HG03108 (cell line): ENCODE results near the gene TCHP.

Experiments
- ATAC-seq: cut with Tn5 transposase; IDR thresholded peaks from one replicate; pipeline ENCODE4 v1.9.1; 2021; ENCODE audit warnings: moderate library complexity; ENCODE audit not compliant: unreplicated experiment

TCHP gene

GRCh38 chr12:109959411-109960093 lies 59.5 kb downstream of the TCHP start:
- no peak for ATAC-seq

GRCh38 chr12:109961201-109961600 lies 61.1 kb downstream of the TCHP start:
- no peak for ATAC-seq

GRCh38 chr12:109961612-109962011 lies 61.5 kb downstream of the TCHP start:
- ATAC-seq, result no peak

GRCh38 chr12:109962398-109962797 lies 62.3 kb downstream of the TCHP start:
- ATAC-seq, result no peak

GRCh38 chr12:109963330-109963729 lies 63.3 kb downstream of the TCHP start:
- no peak for ATAC-seq

- no peak for ATAC-seq
Observed at GRCh38 chr12:109963743-109964429, 63.8 kb downstream of the TCHP start.

GRCh38 chr12:109966546-109966945 lies 66.5 kb downstream of the TCHP start:
- ATAC-seq, result no peak

- ATAC-seq, result no peak
Observed at GRCh38 chr12:109967383-109968031, 67.4 kb downstream of the TCHP start.
